Keratinocyte (primary cell): ENCODE results near the gene SRL.

ENCODE experiments used
- CTCF ChIP-seq, 3 experiments: IDR thresholded peaks in 1 of 3; conservative IDR thresholded peaks in 1 of 3; optimal IDR thresholded peaks in 1 of 3; 2 replicates in 2 of 3; 3 replicates in 1 of 3; pipeline versions ENCODE3 to v1.5.1; 2011; ENCODE audit warnings: low read length in 3 of 3, mild to moderate bottlenecking in 3 of 3, moderate library complexity in 2 of 3, control low read depth in 1 of 3, inconsistent platforms in 1 of 3; ENCODE audit not compliant: insufficient read depth in 2 of 3; ENCODE audit errors: extremely low read depth in 1 of 3
- EZH2 ChIP-seq: IDR thresholded peaks from one replicate; pipeline ENCODE4 v1.6.1; 2012; ENCODE audit warnings: inconsistent platforms, mild to moderate bottlenecking, low read length, moderate library complexity

GRCh38 chr16:4264546-4264945, 22.7 kb upstream of the SRL start:
- no peak for TF ChIP-seq CTCF (optimal IDR thresholded peaks at IDR 0.05 in 1 of 3, IDR thresholded peaks at IDR 0.05 in 1 of 3, conservative IDR thresholded peaks at IDR 0.05 in 1 of 3; ENCODE audit: extremely low read depth in 1 of 3, insufficient read depth in 2 of 3, low read length in 3 of 3)
- no peak for TF ChIP-seq EZH2
